GM21526 (cell line): ENCODE results near the gene OSBPL2.

Experiments used
- ATAC-seq: cut with Tn5 transposase; IDR thresholded peaks from one replicate; pipeline ENCODE4 v1.9.1; 2021; ENCODE audit warnings: moderate library complexity; ENCODE audit not compliant: unreplicated experiment, low FRiP score

The OSBPL2 gene

GRCh38 chr20:62219992-62220665, 18.2 kb upstream of the OSBPL2 start, which contains the start of gene HRH3:
Gene HRH3, minus strand, starts transcription at chr20:62220278. Its CDS starts 308 bp downstream, at chr20:62219970.
- ATAC-seq = no peak

GRCh38 chr20:62220666-62221568, 17.4 kb upstream of the OSBPL2 start:
- no peak for ATAC-seq

GRCh38 chr20:62222266-62222850, 16.0 kb upstream of the OSBPL2 start:
- ATAC-seq = no peak

GRCh38 chr20:62222972-62223371, 15.3 kb upstream of the OSBPL2 start:
- ATAC-seq = no peak

GRCh38 chr20:62223571-62223970, 14.8 kb upstream of the OSBPL2 start:
- ATAC-seq = no peak

GRCh38 chr20:62224113-62224855, 14.0 kb upstream of the OSBPL2 start:
- no peak for ATAC-seq

GRCh38 chr20:62225026-62225425, 13.3 kb upstream of the OSBPL2 start:
- ATAC-seq = no peak

GRCh38 chr20:62225820-62226635, 12.3 kb upstream of the OSBPL2 start:
- no peak for ATAC-seq

- no peak for ATAC-seq
These were observed 11.4 kb upstream of the OSBPL2 start for GRCh38 chr20:62226707-62227590.

GRCh38 chr20:62227591-62227976, 10.7 kb upstream of the OSBPL2 start:
- ATAC-seq = no peak

- ATAC-seq = no peak
These were observed 10.1 kb upstream of the OSBPL2 start for GRCh38 chr20:62227977-62228958.

- ATAC-seq = no peak
These were observed 9.3 kb upstream of the OSBPL2 start for GRCh38 chr20:62228982-62229545.

GRCh38 chr20:62229667-62230066, 8.7 kb upstream of the OSBPL2 start:
- no peak for ATAC-seq

GRCh38 chr20:62230276-62230675, 8.0 kb upstream of the OSBPL2 start:
- ATAC-seq = no peak

- no peak for ATAC-seq
These were observed 7.6 kb upstream of the OSBPL2 start for GRCh38 chr20:62230696-62231095.

GRCh38 chr20:62231292-62231691, 7.0 kb upstream of the OSBPL2 start:
- no peak for ATAC-seq

- ATAC-seq = no peak
These were observed 6.1 kb upstream of the OSBPL2 start for GRCh38 chr20:62232194-62232593.
